ENCODE results near the gene SLC11A1. TPM values are rescaled to one million over a fixed set of nuclear protein-coding genes. Genes with fewer than 3 reads are reported as not detected.

Gene SLC11A1
- total and polyA plus RNA-seq, 2 of the 4 experiments (the other 2 are of a cell fraction) = under 0.01 to 0.07 TPM

GRCh38 chr2:218434456-218434855, 52.4 kb downstream of the SLC11A1 start:
- no peak overlapping the region for H2BK120ac ChIP-seq (ENCODE audit: low read depth, low read length)
- no peaks in the 10 kb centered on the region for H3K79me1 ChIP-seq (ENCODE audit: low read depth in 1 of 2, low read length in 2 of 2)
- POLR2A ChIA-PET (ENCODE audit: unreplicated experiment) = no interaction called here
- H3K4me3 ChIP-seq (ENCODE audit: insufficient read depth, low read depth, low read length) = no peak overlapping the region
- intact Hi-C loops (cut with micrococcal nuclease) (no loop called here), in situ Hi-C loops (cut with MboI; ENCODE audit: low sequenced_read_pairs) (no loop called here), dilution Hi-C loops (cut with HindIII; ENCODE audit: low sequenced_read_pairs, unreplicated experiment) (no loop called here)
- no peak overlapping the region for H3K56ac ChIP-seq (ENCODE audit: extremely low read depth, insufficient read depth, low read length)
- no peak overlapping the region for H3K4ac ChIP-seq (ENCODE audit: low read depth, low read length)
- H3K18ac ChIP-seq (ENCODE audit: low read depth, low read length) = no peak overlapping the region
- no peak overlapping the region for H3K14ac ChIP-seq (replicated peaks; ENCODE audit: low read depth, low read length)
- H4K20me1 ChIP-seq (ENCODE audit: insufficient read depth, low read length) = no peaks in the 10 kb centered on the region; the same call in 1 of the 2 replicates
- H4K5ac ChIP-seq (ENCODE audit: low read depth, low read length) = no peak overlapping the region
- H2BK5ac ChIP-seq (ENCODE audit: low read depth, low read length, poor library complexity, severe bottlenecking) = no peak overlapping the region
- CTCF ChIA-PET = no interaction called here
- WGBS, 2 experiments (ENCODE audit: extremely low coverage in 2 of 2, insufficient read length in 1 of 2) = 92% methylated on average over 2 of the region's 9 CpGs; no CpG with 5 or more reads in 1 of the 2 experiments
- H2BK15ac ChIP-seq (ENCODE audit: low read depth, low read length) = no peak overlapping the region
- H3K9ac ChIP-seq (ENCODE audit: low read depth, low read length) = no peak overlapping the region
- DNase-seq (no peak), ATAC-seq (ENCODE audit: low read depth) (no peak)
- no peak overlapping the region for H2AK9ac ChIP-seq (replicated peaks; ENCODE audit: low read depth, low read length, poor library complexity)
- no peaks in the 10 kb centered on the region for H3K36me3 ChIP-seq (ENCODE audit: control insufficient read depth, insufficient read depth, low read length)
- no peak overlapping the region for H2BK20ac ChIP-seq (ENCODE audit: low read depth, low read length)
- H4K91ac ChIP-seq (ENCODE audit: insufficient read depth, low read depth, low read length) = no peak overlapping the region
- H3K27ac ChIP-seq (ENCODE audit: insufficient read depth, low read length) = no peak overlapping the region
- no peak overlapping the region for H4K8ac ChIP-seq (ENCODE audit: low read depth in 2 of 2, low read length in 2 of 2)
- H3K4me2 ChIP-seq (ENCODE audit: low read depth, low read length) = no peak overlapping the region
- H3K23ac ChIP-seq (ENCODE audit: low read depth, low read length) = no peak overlapping the region
- no peaks in the 10 kb centered on the region for H3K9me1 ChIP-seq (ENCODE audit: insufficient read depth, low read length)
- no peak overlapping the region for H2AFZ ChIP-seq (replicated peaks; ENCODE audit: low read length, poor library complexity)
- no TSS peak for BruUV-seq (replicated peaks)
- H3K27me3 ChIP-seq (ENCODE audit: control insufficient read depth, insufficient read depth, low read length) = peaks cover 21% of the 10 kb centered on the region
- no peaks in the 10 kb centered on the region for H3K9me3 ChIP-seq (ENCODE audit: control insufficient read depth, insufficient read depth, low read length)
- peaks cover 2% of the 10 kb centered on the region; the same call in 1 of the 2 replicates for H3K4me1 ChIP-seq (ENCODE audit: control insufficient read depth, insufficient read depth, low read length)
- H2AK5ac ChIP-seq (ENCODE audit: low read depth, low read length) = no peak overlapping the region
- TF ChIP-seq CHD1 (IDR thresholded peaks at IDR 0.05; ENCODE audit: low read depth, low read length) (no peak), CTCF (conservative IDR thresholded peaks at IDR 0.05; ENCODE audit: low read depth, low read length) (no peak), RAD21 (IDR thresholded peaks at IDR 0.05; ENCODE audit: low read length) (no peak), BHLHE40 (IDR thresholded peaks at IDR 0.05; ENCODE audit: low read depth, low read length) (no peak), MAFK (IDR thresholded peaks at IDR 0.05; ENCODE audit: low read depth, low read length) (no peak), POLR2A (IDR thresholded peaks at IDR 0.05; ENCODE audit: low read depth, low read length) (no peak), FOS (IDR thresholded peaks at IDR 0.05; ENCODE audit: low read depth, low read length) (no peak), SMC3 (IDR thresholded peaks at IDR 0.05; ENCODE audit: low read depth, low read length) (no peak), NFE2L2 (IDR thresholded peaks at IDR 0.05; ENCODE audit: low read depth, low read length) (no peak), CEBPB (IDR thresholded peaks at IDR 0.05; ENCODE audit: low read depth, low read length) (no peak), MXI1 (IDR thresholded peaks at IDR 0.05; ENCODE audit: borderline replicate concordance, low read depth, low read length) (no peak), RCOR1 (IDR thresholded peaks at IDR 0.05; ENCODE audit: insufficient replicate concordance, low read length) (no peak), USF2 (IDR thresholded peaks at IDR 0.05; ENCODE audit: low read depth, low read length) (no peak), ELK1 (IDR thresholded peaks at IDR 0.05; ENCODE audit: borderline replicate concordance, low read depth, low read length) (no peak), MAZ (IDR thresholded peaks at IDR 0.05; ENCODE audit: borderline replicate concordance, low read depth, low read length) (no peak), RFX5 (IDR thresholded peaks at IDR 0.05; ENCODE audit: low read depth, low read length) (no peak)
